Esophagus muscularis mucosa (tissue), 4 donors: ENCODE results near the gene SPEM3. TPM values are rescaled to one million over a fixed set of nuclear protein-coding genes. Genes with fewer than 3 reads are reported as not detected.
A peak's percentile ranks its signal among the peaks of the same experiment; 100 is the strongest.

Source experiments
- DNase-seq: peaks from one replicate; pipeline ENCODE4 v3.0.0-alpha.2; 2017; ENCODE audit errors: extremely low spot score
- H3K27ac ChIP-seq, 4 donors: fragments of 200-600 bp; sonication (generic); replicated peaks in 1 of 4; 1 replicate in 3 of 4; 2 replicates in 1 of 4; pipeline ENCODE4 v1.5.1; 2016 to 2019; ENCODE audit warnings: mild to moderate bottlenecking in 1 of 4
- H3K27me3 ChIP-seq, 4 donors: fragments of 200-600 bp; sonication (generic); one replicate each; pipeline versions ENCODE4 v1.5.1 to v1.6.0; 2016 to 2019
- H3K36me3 ChIP-seq, 4 donors: fragments of 200-600 bp; sonication (generic); one replicate each; pipeline ENCODE4 v1.5.1; 2016 to 2019
- H3K4me1 ChIP-seq, 4 donors: fragments of 200-600 bp; sonication (generic); one replicate each; pipeline ENCODE4 v1.5.1; 2016 to 2019
- H3K4me3 ChIP-seq, 4 donors: fragments of 200-600 bp; sonication (generic); 1 replicate in 2 of 4; 2 replicates in 2 of 4; pipeline ENCODE4 v1.5.1; 2016 to 2019; ENCODE audit warnings: mild to moderate bottlenecking in 4 of 4, moderate library complexity in 1 of 4
- H3K9me3 ChIP-seq, 4 donors: fragments of 200-600 bp; sonication (generic); 1 replicate in 3 of 4; 2 replicates in 1 of 4; pipeline ENCODE4 v1.5.1; 2016 to 2019
- CTCF ChIP-seq, 3 experiments: fragments of 200-600 bp in 2 of 3; fragments of 450-650 bp in 1 of 3; sonication (generic) in 2 of 3; IDR thresholded peaks; one replicate each; pipeline ENCODE4 v1.5.1; 2017 to 2019; ENCODE audit warnings: antibody characterized with exemption in 3 of 3, mild to moderate bottlenecking in 2 of 3, moderate library complexity in 1 of 3
- EP300 ChIP-seq: sonication (generic); formaldehyde crosslinking; IDR thresholded peaks from one replicate; pipeline ENCODE4 v1.6.1; 2017; ENCODE audit warnings: antibody characterized with exemption
- POLR2A ChIP-seq: fragments of 450-650 bp; IDR thresholded peaks from one replicate; pipeline ENCODE4 v1.6.1; 2017; ENCODE audit warnings: antibody characterized with exemption, moderate library complexity, mild to moderate bottlenecking, low read depth
- POLR2AphosphoS5 ChIP-seq, 2 donors: sonication (generic); formaldehyde crosslinking; IDR thresholded peaks; one replicate each; pipeline ENCODE4 v1.6.1; 2017; ENCODE audit warnings: antibody characterized with exemption in 2 of 2
- WGBS: methylation state at CpG from one replicate; pipeline ENCODE4 v1.1.5; 2018; 5-methylcytosine and 5-hydroxymethylcytosine counted together
- intact Hi-C: fragments of 100-400 bp; cut with DNase I; formaldehyde crosslinking; loops from one replicate; pipeline ENCODE4 v1.15.1; 2023
- total RNA-seq, 4 donors: library from RNA; depleted of rRNA; stranded (reverse); fragments of >200 nt; gene quantifications; one replicate each; pipeline versions ENCODE4 v1.1.0 to v1.2.1, GENCODE V29; 2016

Gene SPEM3
- total RNA-seq, 4 donors from 2014 or later, result not detected

DNA sequence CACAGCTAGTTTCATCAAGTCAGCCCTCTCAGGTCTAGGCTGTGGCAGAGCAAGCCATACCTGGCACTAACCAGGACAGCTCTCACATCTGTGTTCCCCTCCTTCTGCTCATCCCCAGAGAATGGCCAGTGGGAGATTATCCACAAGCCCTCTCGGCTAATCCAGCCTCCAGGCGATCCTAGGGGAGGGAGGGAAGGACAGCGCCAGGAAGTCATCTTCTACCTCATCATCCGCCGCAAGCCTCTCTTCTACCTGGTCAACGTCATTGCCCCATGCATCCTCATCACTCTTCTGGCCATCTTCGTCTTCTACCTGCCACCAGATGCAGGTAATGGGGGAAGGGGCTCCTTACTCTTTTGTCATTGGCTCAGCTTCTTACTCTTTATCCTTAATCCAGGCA lies 19.8 kb downstream of the SPEM3 start:
- Histone ChIP-seq H3K36me3 (no peaks in the 10 kb centered on the region), H3K4me1 (peaks cover 13 to 22% (median 20%) of the 10 kb centered on the region in 4 donors), H3K27me3 (peaks cover 0 to 60% (median 25%) of the 10 kb centered on the region in 4 donors), H3K9me3 (no peaks in the 10 kb centered on the region), H3K4me3 (no peak overlapping the region), H3K27ac (no peak overlapping the region)
- no peak for DNase-seq
- TF ChIP-seq POLR2AphosphoS5 (IDR thresholded peaks at IDR 0.05), result no peak
- TF ChIP-seq EP300, result no peak
- TF ChIP-seq CTCF (IDR thresholded peaks at IDR 0.05), result no peak
- TF ChIP-seq POLR2A, result no peak
- 87% methylated on average over 7 of the region's 7 CpGs for WGBS
- intact Hi-C loops, result no loop called here

- H3K4me1 ChIP-seq, result peaks cover 8 to 25% (median 18%) of the 10 kb centered on the region in 4 donors
- intact Hi-C loops, result no loop called here
- H3K27me3 ChIP-seq, result no peaks in the 10 kb centered on the region
- peaks cover 17 to 40% (median 34%) of the 10 kb centered on the region in 4 donors for H3K36me3 ChIP-seq
- no peak overlapping the region for H3K4me3 ChIP-seq
- TF ChIP-seq POLR2A (no peak), POLR2AphosphoS5 (IDR thresholded peaks at IDR 0.05) (no peak), EP300 (no peak), CTCF (IDR thresholded peaks at IDR 0.05) (no peak)
- peak overlapping the region in 2 of 4 donors; percentile 26 to 40 for H3K27ac ChIP-seq
- 86% methylated on average over 3 of the region's 3 CpGs for WGBS
- DNase-seq, result no peak
- H3K9me3 ChIP-seq, result no peaks in the 10 kb centered on the region
Measured at GRCh38 chr17:7459961-7460545, 31.4 kb downstream of the SPEM3 start.

- WGBS, result 93% methylated on average over 7 of the region's 7 CpGs
- intact Hi-C loops, result no loop called here
- TF ChIP-seq POLR2AphosphoS5 (IDR thresholded peaks at IDR 0.05) (no peak), EP300 (no peak), CTCF (IDR thresholded peaks at IDR 0.05) (no peak), POLR2A (no peak)
- peaks cover 12 to 28% (median 20%) of the 10 kb centered on the region in 4 donors for H3K4me1 ChIP-seq
- no peak overlapping the region for H3K4me3 ChIP-seq
- H3K9me3 ChIP-seq, result no peaks in the 10 kb centered on the region
- no peak for DNase-seq
- peak overlapping the region in 2 of 4 donors; percentile 26 to 40 for H3K27ac ChIP-seq
- no peaks in the 10 kb centered on the region for H3K27me3 ChIP-seq
- H3K36me3 ChIP-seq, result peaks cover 26 to 50% (median 44%) of the 10 kb centered on the region in 4 donors
Measured at GRCh38 chr17:7460850-7461660, 32.4 kb downstream of the SPEM3 start.

GRCh38 chr17:7462474-7463371 lies 34.1 kb downstream of the SPEM3 start:
- H3K36me3 ChIP-seq, result peaks cover 26 to 60% (median 52%) of the 10 kb centered on the region in 4 donors
- TF ChIP-seq POLR2AphosphoS5 (IDR thresholded peaks at IDR 0.05) (no peak), EP300 (no peak), CTCF (IDR thresholded peaks at IDR 0.05) (no peak), POLR2A (no peak)
- H3K27ac ChIP-seq, result no peak overlapping the region
- H3K4me1 ChIP-seq, result peaks cover 21 to 30% (median 25%) of the 10 kb centered on the region in 4 donors
- intact Hi-C loops, result no loop called here
- H3K9me3 ChIP-seq, result no peaks in the 10 kb centered on the region
- no peaks in the 10 kb centered on the region for H3K27me3 ChIP-seq
- no peak for DNase-seq
- WGBS, result 89% methylated on average over 42 of the region's 44 CpGs
- no peak overlapping the region for H3K4me3 ChIP-seq
